Hematopoietic multipotent progenitor cell treated with erythropoietin and hydrocortisone succinate and interleukin-3 and kit ligand, for 17 days (in vitro differentiated cells): Measurements from ENCODE around the gene TMEM217.
A peak's percentile ranks its signal among the peaks of the same experiment; 100 is the strongest.
"Not testable (repeated sequence)": the region's sequence is repeated elsewhere in the genome, so short reads cannot be mapped to it uniquely, and the experiment has no call there.

ENCODE experiments used
- DNase-seq: peaks from one replicate; pipeline ENCODE4 v3.0.0-alpha.2; 2015; ENCODE audit warnings: low spot score

TMEM217 gene

GRCh38 chr6:37218061-37218460, 39.9 kb downstream of the TMEM217 start:
- DNase-seq: no peak

- DNase-seq: no peak
Measured at GRCh38 chr6:37212268-37212667, 45.7 kb downstream of the TMEM217 start.

- peak; percentile 96 for DNase-seq
Measured at GRCh38 chr6:37210313-37210968, 47.5 kb downstream of the TMEM217 start.

GRCh38 chr6:37209461-37210205, 48.3 kb downstream of the TMEM217 start:
- DNase-seq: peak; percentile 36

- no peak for DNase-seq
Measured at GRCh38 chr6:37208793-37209192, 49.2 kb downstream of the TMEM217 start.

GRCh38 chr6:37207903-37208456, 50.0 kb downstream of the TMEM217 start:
- peak; percentile 97 for DNase-seq

GRCh38 chr6:37206622-37207021, 51.3 kb downstream of the TMEM217 start:
- no peak for DNase-seq

GRCh38 chr6:37205997-37206340, 52.0 kb downstream of the TMEM217 start:
- no peak for DNase-seq

- peak; percentile 89 for DNase-seq
Measured at GRCh38 chr6:37205175-37205996, 52.6 kb downstream of the TMEM217 start.

- peak; percentile 88 for DNase-seq
Measured at GRCh38 chr6:37204014-37204751, 53.8 kb downstream of the TMEM217 start.

- DNase-seq: peak; percentile 29
Measured at GRCh38 chr6:37202788-37203491, 55.0 kb downstream of the TMEM217 start.

GRCh38 chr6:37201726-37202125, 56.2 kb downstream of the TMEM217 start:
- no peak for DNase-seq

GRCh38 chr6:37200085-37200484, 57.9 kb downstream of the TMEM217 start:
- DNase-seq: no peak

GRCh38 chr6:37196451-37196850, 61.5 kb downstream of the TMEM217 start:
- DNase-seq: not testable (repeated sequence)

GRCh38 chr6:37194886-37195285, 63.1 kb downstream of the TMEM217 start:
- not testable (repeated sequence) for DNase-seq

- DNase-seq: no peak
Measured at GRCh38 chr6:37192666-37193065, 65.3 kb downstream of the TMEM217 start.

GRCh38 chr6:37190159-37190535, 67.8 kb downstream of the TMEM217 start:
- no peak for DNase-seq

GRCh38 chr6:37188962-37189510, 68.9 kb downstream of the TMEM217 start:
- DNase-seq: no peak

GRCh38 chr6:37187321-37188022, 70.5 kb downstream of the TMEM217 start:
- peak; percentile 31 for DNase-seq
